Measurements from ENCODE around the gene MAGT1.
A peak's percentile ranks its signal among the peaks of the same experiment; 100 is the strongest.
"Not testable (repeated sequence)": the region's sequence is repeated elsewhere in the genome, so short reads cannot be mapped to it uniquely, and the experiment has no call there.

MAGT1 gene

GRCh38 chrX:77918568-77918967 lies 23.3 kb upstream of the MAGT1 start:
- Histone ChIP-seq H3K4me1 (ENCODE audit: insufficient read depth, low read length) (no peaks in the 10 kb centered on the region), H3K9ac (ENCODE audit: low read depth, low read length) (no peak overlapping the region), H3K4me3 (ENCODE audit: low read length) (no peak overlapping the region), H3K27ac (ENCODE audit: low read depth, low read length) (no peak overlapping the region), H3K9me3 (ENCODE audit: insufficient read depth, low read depth, low read length) (no peaks in the 10 kb centered on the region), H3K36me3 (ENCODE audit: insufficient read depth, low read length) (no peaks in the 10 kb centered on the region), H3K27me3 (ENCODE audit: insufficient read depth, low read length) (no peaks in the 10 kb centered on the region)
- 100% methylated on average over 3 of the region's 3 CpGs for WGBS

- Histone ChIP-seq H3K9ac (ENCODE audit: low read depth, low read length) (no peak overlapping the region), H3K27me3 (ENCODE audit: insufficient read depth, low read length) (no peaks in the 10 kb centered on the region), H3K27ac (ENCODE audit: low read depth, low read length) (no peak overlapping the region), H3K9me3 (ENCODE audit: insufficient read depth, low read depth, low read length) (no peaks in the 10 kb centered on the region), H3K4me1 (ENCODE audit: insufficient read depth, low read length) (no peaks in the 10 kb centered on the region), H3K36me3 (ENCODE audit: insufficient read depth, low read length) (no peaks in the 10 kb centered on the region), H3K4me3 (ENCODE audit: low read length) (no peak overlapping the region)
- WGBS: 100% methylated on average over 2 of the region's 2 CpGs
These were observed 22.2 kb upstream of the MAGT1 start for GRCh38 chrX:77917294-77917933.

GRCh38 chrX:77910108-77910840 lies 15.0 kb upstream of the MAGT1 start, which contains the start of gene ATP7A:
ATP7A (plus strand) TSS chrX:77910693; CDS start chrX:77971642, 60,949 bp downstream.
- Histone ChIP-seq H3K9ac (ENCODE audit: low read depth, low read length) (peak within 1 kb of the TSS; percentile 73), H3K9me3 (ENCODE audit: insufficient read depth, low read depth, low read length) (no peaks in the 10 kb centered on the region), H3K36me3 (ENCODE audit: insufficient read depth, low read length) (peaks cover under 1% of the 10 kb centered on the region), H3K4me3 (ENCODE audit: low read length) (peak within 1 kb of the TSS; percentile 90), H3K27ac (ENCODE audit: low read depth, low read length) (no peak within 1 kb of the TSS), H3K27me3 (ENCODE audit: insufficient read depth, low read length) (no peaks in the 10 kb centered on the region), H3K4me1 (ENCODE audit: insufficient read depth, low read length) (no peaks in the 10 kb centered on the region; the same call in 1 of the 2 replicates)
- WGBS: 9% methylated on average over 36 of the region's 36 CpGs

- no peaks in the 10 kb centered on the region for H3K27me3 ChIP-seq (ENCODE audit: insufficient read depth, low read length)
- no peaks in the 10 kb centered on the region for H3K4me1 ChIP-seq (ENCODE audit: insufficient read depth, low read length)
- H3K27ac ChIP-seq (ENCODE audit: low read depth, low read length): no peak overlapping the region
- peaks cover 31% of the 10 kb centered on the region for H3K36me3 ChIP-seq (ENCODE audit: insufficient read depth, low read length)
- no peak overlapping the region for H3K4me3 ChIP-seq (ENCODE audit: low read length)
- H3K9ac ChIP-seq (ENCODE audit: low read depth, low read length): no peak overlapping the region
- H3K9me3 ChIP-seq (ENCODE audit: insufficient read depth, low read depth, low read length): no peaks in the 10 kb centered on the region
- 94% methylated on average over 5 of the region's 5 CpGs for WGBS
These were observed 6.3 kb upstream of the MAGT1 start for GRCh38 chrX:77901506-77901905.

GRCh38 chrX:77900688-77901087 lies 5.5 kb upstream of the MAGT1 start:
- H3K9ac ChIP-seq (ENCODE audit: low read depth, low read length): peak overlapping the region; percentile 93
- no peaks in the 10 kb centered on the region for H3K4me1 ChIP-seq (ENCODE audit: insufficient read depth, low read length)
- WGBS: no CpG with 5 or more reads among the region's 1 CpG
- no peaks in the 10 kb centered on the region for H3K27me3 ChIP-seq (ENCODE audit: insufficient read depth, low read length)
- H3K27ac ChIP-seq (ENCODE audit: low read depth, low read length): no peak overlapping the region
- H3K36me3 ChIP-seq (ENCODE audit: insufficient read depth, low read length): peaks cover 31% of the 10 kb centered on the region
- no peaks in the 10 kb centered on the region for H3K9me3 ChIP-seq (ENCODE audit: insufficient read depth, low read depth, low read length)
- peak overlapping the region; percentile 98 for H3K4me3 ChIP-seq (ENCODE audit: low read length)

GRCh38 chrX:77899081-77899828 lies 4.0 kb upstream of the MAGT1 start, which contains the start of gene COX7B:
COX7B (plus strand) TSS chrX:77899468; CDS start chrX:77899554, 86 bp downstream.
- Histone ChIP-seq H3K4me1 (ENCODE audit: insufficient read depth, low read length) (no peaks in the 10 kb centered on the region), H3K4me3 (ENCODE audit: low read length) (peak within 1 kb of the TSS; percentile 98), H3K27me3 (ENCODE audit: insufficient read depth, low read length) (no peaks in the 10 kb centered on the region), H3K9me3 (ENCODE audit: insufficient read depth, low read depth, low read length) (no peaks in the 10 kb centered on the region), H3K27ac (ENCODE audit: low read depth, low read length) (peak within 1 kb of the TSS; percentile 83), H3K36me3 (ENCODE audit: insufficient read depth, low read length) (peaks cover 22% of the 10 kb centered on the region), H3K9ac (ENCODE audit: low read depth, low read length) (peak within 1 kb of the TSS; percentile 93)
- under 1% methylated on average over 28 of the region's 28 CpGs for WGBS

- 89% methylated on average over 6 of the region's 10 CpGs for WGBS
- Histone ChIP-seq H3K4me1 (ENCODE audit: insufficient read depth, low read length) (no peaks in the 10 kb centered on the region), H3K27ac (ENCODE audit: low read depth, low read length) (no peak overlapping the region), H3K4me3 (ENCODE audit: low read length) (peak overlapping the region; percentile 99), H3K27me3 (ENCODE audit: insufficient read depth, low read length) (no peaks in the 10 kb centered on the region), H3K9ac (ENCODE audit: low read depth, low read length) (no peak overlapping the region), H3K9me3 (ENCODE audit: insufficient read depth, low read depth, low read length) (no peaks in the 10 kb centered on the region), H3K36me3 (ENCODE audit: insufficient read depth, low read length) (no peaks in the 10 kb centered on the region; the same call in 1 of the 2 replicates)
These were observed 1.5 kb downstream of the MAGT1 start for GRCh38 chrX:77893713-77894112.

GRCh38 chrX:77892887-77893286 lies 2.3 kb downstream of the MAGT1 start:
- WGBS: 91% methylated on average over 2 of the region's 2 CpGs
- Histone ChIP-seq H3K4me1 (ENCODE audit: insufficient read depth, low read length) (no peaks in the 10 kb centered on the region), H3K27ac (ENCODE audit: low read depth, low read length) (no peak overlapping the region), H3K9me3 (ENCODE audit: insufficient read depth, low read depth, low read length) (no peaks in the 10 kb centered on the region), H3K27me3 (ENCODE audit: insufficient read depth, low read length) (no peaks in the 10 kb centered on the region), H3K4me3 (ENCODE audit: low read length) (no peak overlapping the region), H3K9ac (ENCODE audit: low read depth, low read length) (no peak overlapping the region), H3K36me3 (ENCODE audit: insufficient read depth, low read length) (no peaks in the 10 kb centered on the region; the same call in 1 of the 2 replicates)

- not testable (repeated sequence) for H3K4me3 ChIP-seq (ENCODE audit: low read length); H3K9ac ChIP-seq (ENCODE audit: low read depth, low read length); H3K9me3 ChIP-seq (ENCODE audit: insufficient read depth, low read depth, low read length); H3K36me3 ChIP-seq (ENCODE audit: insufficient read depth, low read length); H3K27ac ChIP-seq (ENCODE audit: low read depth, low read length); H3K4me1 ChIP-seq (ENCODE audit: insufficient read depth, low read length); H3K27me3 ChIP-seq (ENCODE audit: insufficient read depth, low read length)
- no CpG with 5 or more reads among the region's 4 CpGs for WGBS
These were observed 13.8 kb downstream of the MAGT1 start for GRCh38 chrX:77881418-77881817.

- Histone ChIP-seq H3K27me3 (ENCODE audit: insufficient read depth, low read length) (no peaks in the 10 kb centered on the region), H3K27ac (ENCODE audit: low read depth, low read length) (no peak overlapping the region), H3K36me3 (ENCODE audit: insufficient read depth, low read length) (peaks cover 34% of the 10 kb centered on the region), H3K4me3 (ENCODE audit: low read length) (no peak overlapping the region), H3K4me1 (ENCODE audit: insufficient read depth, low read length) (no peaks in the 10 kb centered on the region), H3K9me3 (ENCODE audit: insufficient read depth, low read depth, low read length) (no peaks in the 10 kb centered on the region), H3K9ac (ENCODE audit: low read depth, low read length) (no peak overlapping the region)
- WGBS: 98% methylated on average over 8 of the region's 8 CpGs
These were observed 19.9 kb downstream of the MAGT1 start for GRCh38 chrX:77875372-77875771.

GRCh38 chrX:77831544-77831943 lies 63.7 kb downstream of the MAGT1 start:
- not testable (repeated sequence) for H3K9ac ChIP-seq (ENCODE audit: low read depth, low read length); H3K4me3 ChIP-seq (ENCODE audit: low read length); H3K4me1 ChIP-seq (ENCODE audit: insufficient read depth, low read length); H3K9me3 ChIP-seq (ENCODE audit: insufficient read depth, low read depth, low read length); H3K36me3 ChIP-seq (ENCODE audit: insufficient read depth, low read length); H3K27ac ChIP-seq (ENCODE audit: low read depth, low read length); H3K27me3 ChIP-seq (ENCODE audit: insufficient read depth, low read length)
- WGBS: 96% methylated on average over 2 of the region's 5 CpGs

All from HUES64 (cell line).